ENCODE data around the gene ABCD1. TPM values are rescaled to one million over a fixed set of nuclear protein-coding genes. Genes with fewer than 3 reads are reported as not detected.
"Not testable (repeated sequence)": the region's sequence is repeated elsewhere in the genome, so short reads cannot be mapped to it uniquely, and the experiment has no call there.

Gene ABCD1
- total RNA-seq, 1 donor from 2014 or later: 0.79 TPM

GRCh38 chrX:153743468-153744209, 19.0 kb downstream of the ABCD1 start:
- Histone ChIP-seq H3K4me3 (peak overlapping the region; percentile 40), H3K4me2 (peak overlapping the region; percentile 73)
- H3K27me3 ChIP-seq; H3K9ac ChIP-seq; H3K36me3 Mint-ChIP-seq; H2AFZ ChIP-seq (replicated peaks); H3K79me2 ChIP-seq (ENCODE audit: low read depth); H3K9me3 ChIP-seq (ENCODE audit: low read depth); H3K27me3 Mint-ChIP-seq (ENCODE audit: insufficient read depth, low read depth); H4K20me1 ChIP-seq (ENCODE audit: low read depth); H3K27ac ChIP-seq; H3F3A ChIP-seq (ENCODE audit: low read depth); H3K27ac Mint-ChIP-seq; H3K36me3 ChIP-seq; H3K4me3 Mint-ChIP-seq; H3K4me1 Mint-ChIP-seq; H3K4me1 ChIP-seq: not testable (repeated sequence)
- peak; percentile 33 for TF ChIP-seq CTCF (IDR thresholded peaks at IDR 0.05)
- H3K9me3 Mint-ChIP-seq: peaks cover 12% of the 10 kb centered on the region
- peak; percentile 45 for DNase-seq (ENCODE audit: low spot score)

DNA sequence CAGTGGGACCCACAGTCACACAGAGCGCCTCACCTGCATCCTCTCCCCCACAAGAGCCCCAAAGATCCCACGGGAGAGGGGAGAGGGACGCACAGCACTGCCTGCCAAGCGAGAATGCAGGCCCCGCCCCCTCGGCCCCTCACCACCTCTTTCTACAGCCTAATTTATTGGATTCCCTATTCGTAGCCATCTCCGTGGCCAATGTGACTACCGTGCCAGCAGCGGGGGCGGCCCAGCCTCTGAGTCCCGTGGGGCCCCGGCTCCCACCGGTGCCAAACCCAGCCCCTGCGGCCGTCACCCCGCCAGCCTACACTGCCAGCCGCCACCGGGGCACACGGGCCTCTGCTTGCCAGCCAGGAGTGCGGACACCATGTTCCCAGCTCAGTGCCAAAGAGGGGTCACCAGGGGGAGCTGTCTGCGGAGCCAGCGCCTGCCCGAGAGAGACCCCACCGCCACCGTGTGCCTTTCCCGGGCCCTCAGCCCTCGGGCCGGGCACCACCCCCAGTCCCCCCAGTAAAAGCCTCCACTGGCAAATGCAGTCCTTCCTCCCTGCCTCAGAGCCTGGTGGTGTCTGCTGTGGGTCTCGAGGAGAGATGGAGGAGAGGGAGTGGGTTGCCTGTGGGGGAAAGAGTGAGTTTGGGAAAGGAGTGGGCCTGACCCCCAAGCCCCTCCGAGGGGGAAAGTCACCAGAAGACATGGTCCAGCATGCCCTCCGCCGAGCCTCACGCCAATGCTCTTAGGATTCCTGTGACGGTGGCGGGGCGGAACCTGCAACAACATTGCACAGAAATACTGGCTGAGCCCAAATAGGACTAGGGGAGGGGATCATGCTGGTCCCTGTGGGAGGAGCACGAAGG, 19.8 kb downstream of the ABCD1 start:
- Histone ChIP-seq H3K9ac (no peak overlapping the region), H3K9me3 (ENCODE audit: low read depth) (no peaks in the 10 kb centered on the region), H3K4me3 (peak overlapping the region; percentile 40), H3K4me1 (no peaks in the 10 kb centered on the region), H3F3A (ENCODE audit: low read depth) (no peaks in the 10 kb centered on the region), H3K79me2 (ENCODE audit: low read depth) (no peaks in the 10 kb centered on the region), H3K27ac (no peak overlapping the region), H2AFZ (replicated peaks) (peak overlapping the region; percentile 31), H3K27me3 (no peaks in the 10 kb centered on the region), H4K20me1 (ENCODE audit: low read depth) (no peaks in the 10 kb centered on the region), H3K36me3 (no peaks in the 10 kb centered on the region), H3K4me2 (peak overlapping the region; percentile 73)
- Mint-ChIP-seq H3K36me3 (no peaks in the 10 kb centered on the region), H3K27ac (no peak overlapping the region), H3K4me3 (no peak overlapping the region), H3K9me3 (peaks cover 13% of the 10 kb centered on the region), H3K27me3 (ENCODE audit: insufficient read depth, low read depth) (peaks cover 2% of the 10 kb centered on the region), H3K4me1 (peaks cover 8% of the 10 kb centered on the region)
- TF ChIP-seq EZH2 (IDR thresholded peaks at IDR 0.05) (no peak), CTCF (IDR thresholded peaks at IDR 0.05) (peak; percentile 56)
- DNase-seq (ENCODE audit: low spot score): peak; percentile 59

DNA sequence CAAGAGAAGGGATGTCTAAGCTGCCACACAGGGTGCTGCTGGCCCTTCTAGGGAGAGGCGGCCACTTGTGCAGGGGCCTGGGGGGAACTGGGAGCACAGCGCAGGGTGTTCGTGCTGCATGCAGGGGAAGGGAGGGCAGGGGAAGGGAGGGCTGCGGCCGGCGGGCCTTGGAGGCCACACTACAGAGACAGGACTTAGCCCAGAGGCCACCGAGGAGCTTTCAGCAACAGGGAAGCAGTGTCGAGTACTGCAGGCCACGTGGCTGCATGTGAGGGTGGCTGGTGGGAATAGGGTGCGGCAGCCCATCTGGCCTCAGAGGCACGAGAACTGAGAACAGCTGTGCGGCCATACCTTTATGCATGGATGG, 20.4 kb downstream of the ABCD1 start:
- H3K9me3 ChIP-seq (ENCODE audit: low read depth); H3K27ac ChIP-seq; H3K4me1 ChIP-seq; H3K36me3 ChIP-seq; H3K79me2 ChIP-seq (ENCODE audit: low read depth); H3K27me3 Mint-ChIP-seq (ENCODE audit: insufficient read depth, low read depth); H3K36me3 Mint-ChIP-seq; H3K4me1 Mint-ChIP-seq; H3K27me3 ChIP-seq; H3K4me2 ChIP-seq; H4K20me1 ChIP-seq (ENCODE audit: low read depth); H3F3A ChIP-seq (ENCODE audit: low read depth); H3K27ac Mint-ChIP-seq; H3K4me3 Mint-ChIP-seq; DNase-seq (ENCODE audit: low spot score); H3K9ac ChIP-seq: not testable (repeated sequence)
- Histone ChIP-seq H2AFZ (replicated peaks) (peak overlapping the region; percentile 31), H3K4me3 (peak overlapping the region; percentile 40)
- H3K9me3 Mint-ChIP-seq: peaks cover 19% of the 10 kb centered on the region

- no peaks in the 10 kb centered on the region for H3K36me3 ChIP-seq
- no peak overlapping the region for H3K4me3 Mint-ChIP-seq
- no peak overlapping the region for H3K27ac Mint-ChIP-seq
- no peaks in the 10 kb centered on the region for H3K4me1 ChIP-seq
- H3K27me3 Mint-ChIP-seq (ENCODE audit: insufficient read depth, low read depth): peaks cover 2% of the 10 kb centered on the region
- no peak overlapping the region for H3K9ac ChIP-seq
- H4K20me1 ChIP-seq (ENCODE audit: low read depth): no peaks in the 10 kb centered on the region
- no peak for DNase-seq (ENCODE audit: low spot score)
- no peak overlapping the region for H3K27ac ChIP-seq
- H3K79me2 ChIP-seq (ENCODE audit: low read depth): no peaks in the 10 kb centered on the region
- no peaks in the 10 kb centered on the region for H3K36me3 Mint-ChIP-seq
- TF ChIP-seq EZH2phosphoT487 (IDR thresholded peaks at IDR 0.05): no peak
- no peak for TF ChIP-seq CTCF (IDR thresholded peaks at IDR 0.05)
- no peak for TF ChIP-seq EZH2 (IDR thresholded peaks at IDR 0.05)
- no peaks in the 10 kb centered on the region for H3K27me3 ChIP-seq
- H2AFZ ChIP-seq (replicated peaks): no peak overlapping the region
- H3K9me3 ChIP-seq (ENCODE audit: low read depth): no peaks in the 10 kb centered on the region
- H3K4me3 ChIP-seq: no peak overlapping the region
- no peak overlapping the region for H3K4me2 ChIP-seq
- H3K9me3 Mint-ChIP-seq: peaks cover 21% of the 10 kb centered on the region
- no peaks in the 10 kb centered on the region for H3F3A ChIP-seq (ENCODE audit: low read depth)
- H3K4me1 Mint-ChIP-seq: peaks cover 5% of the 10 kb centered on the region
These were observed 21.7 kb downstream of the ABCD1 start for GRCh38 chrX:153746359-153746758.

- not testable (repeated sequence) for H3K27me3 Mint-ChIP-seq (ENCODE audit: insufficient read depth, low read depth); H3K4me1 ChIP-seq; H3K4me3 Mint-ChIP-seq; H2AFZ ChIP-seq (replicated peaks); H3F3A ChIP-seq (ENCODE audit: low read depth); H3K9me3 ChIP-seq (ENCODE audit: low read depth); H3K9ac ChIP-seq; H3K27ac Mint-ChIP-seq; H3K79me2 ChIP-seq (ENCODE audit: low read depth); DNase-seq (ENCODE audit: low spot score); H3K4me1 Mint-ChIP-seq; H3K36me3 ChIP-seq; H4K20me1 ChIP-seq (ENCODE audit: low read depth); H3K4me3 ChIP-seq; H3K27me3 ChIP-seq; H3K27ac ChIP-seq; H3K36me3 Mint-ChIP-seq; H3K4me2 ChIP-seq
- H3K9me3 Mint-ChIP-seq: peaks cover 21% of the 10 kb centered on the region
These were observed 22.3 kb downstream of the ABCD1 start for GRCh38 chrX:153746991-153747390.

All from neural progenitor cell (in vitro differentiated cells).